Measurements from ENCODE around the gene ARFIP2.
A peak's percentile ranks its signal among the peaks of the same experiment; 100 is the strongest.

- peak; percentile 42 for TF ChIP-seq CTCF (IDR thresholded peaks at IDR 0.05; ENCODE audit: low read depth, low read length)
- no peak for TF ChIP-seq EZH2phosphoT487 (IDR thresholded peaks at IDR 0.05; ENCODE audit: low read depth)
Observed at GRCh38 chr11:6438979-6439571, 42.1 kb downstream of the ARFIP2 start.
